Mesenteric fat pad (tissue), 1 donor: Measurements from ENCODE around the gene IFNG-AS1. TPM values are rescaled to one million over a fixed set of nuclear protein-coding genes. Genes with fewer than 3 reads are reported as not detected.

Experiments
- DNase-seq: peaks from one replicate; pipeline ENCODE4 v3.0.0-alpha.2; 2020; ENCODE audit warnings: low spot score
- long read RNA-seq: library from polyadenylated mRNA; unstranded; transcript quantifications from one replicate; pipeline ENCODE4 v2.0.0, GENCODE V29; 2020
- total RNA-seq: library from RNA; stranded (reverse); fragmentation: NEBNext Ultra II Directional; extraction: Animal tissue kit (Norgen Biotek cat#: 25700); gene quantifications from one replicate; pipeline ENCODE4 v1.2.1, GENCODE V29; 2021
- donor health status: DM: yes; HTN: yes; CAD: no.

IFNG-AS1 gene
- total RNA-seq = not detected
- long read RNA-seq = 0 reads

- no peak for DNase-seq
Measured at GRCh38 chr12:67989184-67989920, at the start of gene IFNG-AS1. Gene IFNG-AS1, plus strand, starts transcription at chr12:67989447.

DNA sequence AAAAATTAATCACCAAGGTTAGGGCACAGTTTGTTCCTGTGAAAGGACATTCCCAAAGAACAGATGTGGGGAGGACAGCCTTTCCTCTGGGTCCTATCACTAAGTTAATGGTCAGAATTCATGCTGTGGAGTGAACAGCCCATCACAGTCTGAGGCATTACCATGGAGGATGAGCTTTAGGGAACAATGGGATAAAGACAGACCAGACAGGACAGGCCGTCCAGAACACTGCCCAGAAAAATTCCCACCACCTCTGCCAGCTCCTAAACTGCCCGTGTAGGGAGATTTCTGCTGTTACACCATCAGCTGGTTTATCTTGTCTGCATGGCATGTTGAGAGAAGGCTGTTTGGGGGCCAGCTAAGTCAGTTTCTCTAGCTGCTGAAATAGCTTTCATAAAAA lies 49.6 kb upstream of the IFNG-AS1 start:
- DNase-seq = no peak

- no peak for DNase-seq
Measured at GRCh38 chr12:67940780-67941243, 48.4 kb upstream of the IFNG-AS1 start.

DNA sequence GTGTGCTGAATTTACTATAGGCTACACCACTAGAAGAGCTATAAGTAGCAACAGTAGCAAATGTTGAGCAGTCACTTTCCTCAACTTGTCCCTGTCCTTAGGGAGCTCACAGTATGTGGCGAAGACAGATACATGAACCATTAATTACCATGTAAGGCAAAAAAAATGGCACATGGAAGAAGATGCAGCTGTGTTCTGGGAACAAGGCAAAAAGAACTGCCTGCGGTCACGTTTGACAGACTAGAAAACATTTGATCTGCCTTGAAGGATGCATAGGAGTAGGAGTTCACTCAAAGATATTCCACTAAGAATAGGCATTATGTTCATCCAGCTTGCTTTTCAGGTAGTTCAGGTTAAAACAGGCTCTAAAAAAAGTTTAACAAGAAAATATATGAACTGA lies 46.5 kb upstream of the IFNG-AS1 start:
- no peak for DNase-seq

- no peak for DNase-seq
Measured at GRCh38 chr12:67943141-67943892, 45.9 kb upstream of the IFNG-AS1 start.

GRCh38 chr12:67944093-67944492 lies 45.2 kb upstream of the IFNG-AS1 start:
- no peak for DNase-seq

- DNase-seq = no peak
Measured at GRCh38 chr12:67952787-67953186, 36.5 kb upstream of the IFNG-AS1 start.

DNA sequence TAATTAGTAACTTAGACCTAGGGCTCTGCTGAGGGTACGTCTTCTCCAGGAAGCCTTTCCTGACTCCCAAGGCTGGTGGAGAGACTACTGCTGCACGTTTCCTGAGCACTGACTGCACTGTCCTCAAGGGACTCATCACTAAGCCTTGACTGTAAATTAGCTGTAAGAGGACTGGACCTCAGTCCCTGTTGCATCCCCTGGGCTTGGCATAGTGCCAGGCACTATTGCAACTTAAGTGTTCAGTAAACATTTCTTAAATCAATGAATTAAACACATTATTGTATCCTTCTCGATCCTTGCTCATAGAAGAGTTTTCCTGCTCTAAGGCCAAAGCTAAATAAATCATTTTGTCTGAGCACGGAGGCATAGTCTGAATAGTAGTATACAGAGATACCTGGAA lies 31.9 kb upstream of the IFNG-AS1 start:
- no peak for DNase-seq

DNA sequence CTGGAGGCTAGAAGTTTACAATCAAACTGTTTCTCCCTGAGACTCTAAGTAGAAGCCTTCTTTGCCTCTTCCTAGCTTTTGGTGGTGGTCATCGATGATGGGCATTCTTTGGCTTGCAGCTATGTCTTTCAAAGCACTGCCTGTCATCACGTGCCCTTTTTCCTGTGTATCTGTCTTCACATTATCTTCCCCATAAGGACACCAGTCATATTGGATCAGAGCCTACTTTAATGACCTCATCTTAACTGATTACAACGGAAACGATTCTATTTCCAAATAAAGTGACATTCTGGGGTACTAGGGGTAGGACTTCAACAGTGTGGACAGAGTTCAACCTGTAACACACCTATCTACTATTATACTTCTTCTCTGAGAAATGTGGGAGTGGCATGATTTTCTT lies 31.1 kb upstream of the IFNG-AS1 start:
- DNase-seq = no peak

- no peak for DNase-seq
Measured at GRCh38 chr12:67964456-67964855, 24.8 kb upstream of the IFNG-AS1 start.

GRCh38 chr12:67966560-67966959 lies 22.7 kb upstream of the IFNG-AS1 start:
- no peak for DNase-seq

- DNase-seq = no peak
Measured at GRCh38 chr12:67968321-67968720, 20.9 kb upstream of the IFNG-AS1 start.

DNA sequence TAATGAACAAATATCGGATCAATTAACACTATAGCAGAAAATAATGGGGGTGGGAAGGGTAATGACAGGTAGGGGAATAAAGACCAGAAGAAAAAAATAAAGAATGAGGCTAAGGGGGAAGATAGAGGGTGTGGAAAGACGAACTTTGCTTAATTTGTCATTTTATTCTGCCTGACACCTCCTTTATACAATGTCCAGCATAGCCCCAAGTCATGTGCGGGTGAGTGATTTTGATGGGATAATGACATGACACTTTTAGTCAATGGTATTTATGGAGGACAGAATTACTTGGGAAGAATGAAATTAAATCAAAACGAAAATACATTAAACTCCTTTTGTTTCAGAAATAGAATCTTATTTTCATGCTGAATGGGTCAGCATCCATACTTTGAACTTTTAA lies 20.5 kb upstream of the IFNG-AS1 start:
- DNase-seq = no peak

DNA sequence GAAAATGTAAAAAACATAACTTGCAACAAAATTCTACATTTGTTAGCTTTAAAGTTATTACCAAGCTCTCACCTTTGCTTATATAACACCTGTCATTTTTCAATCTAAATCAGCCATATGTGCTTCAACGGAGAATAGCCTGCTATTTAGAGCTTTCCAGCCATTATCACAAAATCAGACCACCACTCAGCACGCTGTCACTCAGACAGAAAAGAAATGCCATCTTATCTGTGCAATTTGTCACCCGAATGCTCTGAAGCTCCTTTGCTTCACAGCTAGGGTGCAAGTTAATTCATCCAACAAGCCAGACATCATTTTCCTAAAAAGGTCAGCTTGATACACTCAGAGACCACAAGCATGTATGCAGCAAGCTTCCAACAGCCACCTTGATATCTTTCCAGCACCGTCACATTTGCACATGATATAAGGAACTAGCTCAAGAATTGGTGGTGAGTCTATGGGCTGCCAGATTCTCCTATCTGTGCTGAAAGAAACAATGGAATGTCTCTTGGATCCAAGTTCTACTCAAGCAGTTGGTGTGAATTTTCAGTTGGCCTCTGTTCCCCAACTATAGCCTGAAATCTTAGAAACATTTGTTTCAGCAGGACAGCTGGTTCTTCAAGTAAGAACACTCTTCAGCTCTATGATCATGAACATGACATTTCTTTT lies 20.0 kb upstream of the IFNG-AS1 start:
- DNase-seq = no peak

GRCh38 chr12:67977668-67978067 lies 11.6 kb upstream of the IFNG-AS1 start:
- DNase-seq = no peak

DNA sequence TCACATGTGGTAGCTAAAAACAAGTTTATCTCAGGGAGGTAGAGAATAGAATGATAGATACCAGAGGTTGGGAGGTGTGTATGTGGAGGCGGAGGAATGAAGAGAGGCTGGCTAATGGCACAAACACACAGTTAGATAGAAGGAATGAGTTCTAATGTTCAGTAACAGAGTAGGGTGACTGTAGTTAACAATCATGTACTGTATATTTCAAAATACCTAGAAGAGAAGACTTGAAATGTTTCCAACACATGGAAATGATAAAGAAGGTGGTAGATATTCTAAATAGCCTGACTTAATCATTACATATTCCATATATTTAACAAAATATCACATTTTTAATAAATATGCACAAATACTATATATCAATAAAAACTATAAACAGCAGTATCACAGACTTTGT lies 8.9 kb upstream of the IFNG-AS1 start:
- DNase-seq = no peak

GRCh38 chr12:67981287-67982162 lies 7.7 kb upstream of the IFNG-AS1 start:
- DNase-seq = no peak

- DNase-seq = no peak
Measured at GRCh38 chr12:67982164-67982563, 7.1 kb upstream of the IFNG-AS1 start.

- DNase-seq = no peak
Measured at GRCh38 chr12:67986632-67987031, 2.6 kb upstream of the IFNG-AS1 start.

- DNase-seq = no peak
Measured at GRCh38 chr12:67988601-67989021, 636 bp upstream of the IFNG-AS1 start.

- no peak for DNase-seq
Measured at GRCh38 chr12:67991158-67991557, 1.9 kb downstream of the IFNG-AS1 start.
